Jurkat, Clone E6-1 (cell line): ENCODE measurements around the gene GPR157.
"Not testable (repeated sequence)": the region's sequence is repeated elsewhere in the genome, so short reads cannot be mapped to it uniquely, and the experiment has no call there.

Experiments used
- DNase-seq: peaks from one replicate; pipeline ENCODE4 v3.0.0-alpha.2; 2011; ENCODE audit warnings: low read depth, low spot score
- H3K4me3 ChIP-seq: 2 replicates; pipeline ENCODE4 v1.5.1; 2011; ENCODE audit warnings: mild to moderate bottlenecking, low read length, control low read depth, moderate library complexity

Gene GPR157

DNA sequence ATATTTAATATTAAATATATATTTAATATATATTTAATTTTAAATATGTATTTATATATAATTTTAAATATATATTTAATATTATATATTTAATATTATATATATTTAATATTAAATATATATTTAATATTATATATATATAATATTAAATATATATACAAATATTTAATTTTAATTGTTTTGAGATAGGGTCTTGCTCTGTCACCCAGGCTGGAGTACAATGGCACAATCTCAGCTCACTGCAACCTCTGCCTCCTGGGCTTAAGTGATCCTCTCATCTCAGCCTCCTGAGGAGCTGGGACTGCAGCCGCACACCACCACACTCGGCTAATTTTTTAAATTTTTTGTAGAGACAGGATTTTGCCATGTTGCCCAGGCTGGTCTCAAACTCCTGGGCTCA is 5.2 kb downstream of the GPR157 start:
- not testable (repeated sequence) for DNase-seq, H3K4me3 ChIP-seq

DNA sequence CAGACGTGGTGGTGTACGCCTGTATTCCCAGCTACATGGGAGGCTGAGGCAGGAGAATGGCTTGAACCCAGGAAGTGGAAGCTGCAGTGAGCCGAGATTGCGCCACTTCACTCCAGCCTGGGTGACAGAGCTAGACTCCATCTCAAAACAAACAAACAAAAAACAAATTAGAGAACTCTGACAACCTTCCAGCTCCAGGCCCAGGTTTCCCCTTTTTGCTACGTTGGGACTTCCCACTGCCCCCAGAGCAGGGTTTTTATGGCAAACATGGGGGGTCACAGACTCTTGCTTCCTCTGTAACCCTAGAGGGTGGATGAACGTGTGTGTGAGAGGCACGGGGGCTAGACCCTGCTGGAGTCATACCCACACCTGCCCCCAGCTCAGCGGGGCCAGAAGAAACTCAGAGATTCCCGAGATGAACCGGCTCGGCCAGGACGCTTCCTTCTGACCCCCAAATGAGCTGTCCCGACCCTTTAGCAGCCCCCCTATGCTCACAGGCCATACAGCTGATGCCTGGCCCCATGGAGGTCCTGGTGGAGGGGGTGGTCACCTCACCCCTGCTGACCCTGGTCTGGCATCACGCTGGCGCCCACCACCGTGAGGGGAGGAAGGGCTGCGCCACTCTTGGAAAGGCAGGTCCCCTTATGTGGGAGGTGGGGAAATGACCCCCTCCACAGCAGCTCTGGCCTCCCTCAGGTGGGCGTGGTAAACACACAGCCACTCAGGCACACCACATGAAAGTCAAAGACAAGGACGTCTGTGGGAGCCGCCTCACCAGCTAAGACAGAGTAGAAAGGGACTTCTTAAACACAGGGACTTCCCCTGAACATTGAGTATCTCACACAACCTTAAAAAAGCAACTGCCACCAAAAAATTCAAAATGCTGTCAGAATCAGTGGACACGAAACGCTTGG is 7.1 kb downstream of the GPR157 start:
- H3K4me3 ChIP-seq = peak overlapping the region; percentile 20

DNA sequence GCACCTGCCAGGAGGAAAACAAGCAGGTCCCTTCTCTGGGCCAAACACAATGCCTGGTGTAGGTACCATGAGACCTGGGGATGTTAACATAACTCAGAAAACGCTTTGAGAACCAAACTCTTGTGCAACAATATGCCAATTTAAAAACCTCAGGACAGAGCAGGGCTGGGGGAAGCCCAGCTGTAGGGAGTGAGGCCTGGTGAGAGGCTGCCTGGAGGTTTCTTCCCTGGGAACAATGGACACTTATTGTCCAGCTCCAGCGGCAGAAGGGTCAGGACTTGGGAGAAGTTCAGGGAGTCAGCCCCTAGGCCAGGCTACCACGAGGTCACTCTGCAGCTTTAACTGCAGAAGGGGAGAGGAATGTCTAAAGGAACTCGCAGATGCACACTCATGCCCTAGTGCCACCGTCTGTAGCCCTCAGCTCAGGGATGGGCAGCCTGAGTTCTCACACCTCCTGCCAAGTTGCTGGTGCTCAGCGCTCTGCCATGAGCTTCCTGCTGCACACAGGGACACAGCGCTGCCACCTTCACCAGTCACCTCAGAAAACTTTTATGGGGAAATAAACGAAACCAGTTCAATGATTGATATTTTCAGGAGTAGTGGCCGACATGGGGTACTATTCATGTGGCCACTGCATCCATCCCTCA is 8.5 kb downstream of the GPR157 start:
- no peak for DNase-seq
- H3K4me3 ChIP-seq = no peak overlapping the region

More for the DNA sequence above, 7.1 kb downstream of the GPR157 start:
- DNase-seq = peak; percentile 83

DNA sequence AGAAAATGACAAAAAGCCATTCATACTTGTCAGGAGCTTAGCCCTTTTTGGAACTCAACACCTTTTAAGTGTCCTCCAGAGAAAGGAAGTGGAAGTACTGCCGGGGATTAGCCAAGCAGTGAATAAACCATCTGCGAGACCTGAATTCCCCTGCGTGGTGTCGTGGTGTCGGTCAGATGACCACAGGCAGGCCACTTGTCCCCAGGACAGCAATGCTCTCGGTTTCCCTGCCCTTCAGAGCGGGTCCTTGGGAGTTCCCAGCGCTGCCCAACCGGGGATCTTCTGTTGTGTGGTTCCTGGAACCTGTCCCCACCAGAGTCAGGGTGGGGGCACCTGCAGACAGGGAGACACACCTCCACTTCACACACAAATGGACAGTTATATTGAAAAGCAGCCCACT is 9.2 kb downstream of the GPR157 start:
- no peak overlapping the region for H3K4me3 ChIP-seq
- DNase-seq = no peak

DNA sequence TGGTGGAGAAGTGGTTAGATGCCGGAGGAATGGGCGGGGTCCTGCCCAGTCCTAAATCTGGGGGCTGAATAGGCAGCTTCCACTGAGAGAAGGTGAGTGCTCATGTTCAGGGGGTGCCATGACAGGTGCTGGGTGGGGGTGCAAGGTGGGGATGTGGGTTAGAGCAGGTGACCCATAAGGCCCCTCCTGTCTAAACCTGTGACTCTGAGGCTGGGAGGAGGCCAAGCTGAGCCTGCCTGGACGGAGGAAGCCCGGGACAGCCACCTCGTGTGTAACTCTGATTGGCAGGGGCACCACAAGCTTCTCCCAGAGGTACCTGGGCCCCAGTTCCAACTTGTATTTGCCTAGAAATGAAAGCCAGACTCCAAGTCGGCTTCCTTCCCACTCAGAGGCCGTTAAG is 10.7 kb downstream of the GPR157 start:
- no peak overlapping the region for H3K4me3 ChIP-seq
- DNase-seq = no peak

DNA sequence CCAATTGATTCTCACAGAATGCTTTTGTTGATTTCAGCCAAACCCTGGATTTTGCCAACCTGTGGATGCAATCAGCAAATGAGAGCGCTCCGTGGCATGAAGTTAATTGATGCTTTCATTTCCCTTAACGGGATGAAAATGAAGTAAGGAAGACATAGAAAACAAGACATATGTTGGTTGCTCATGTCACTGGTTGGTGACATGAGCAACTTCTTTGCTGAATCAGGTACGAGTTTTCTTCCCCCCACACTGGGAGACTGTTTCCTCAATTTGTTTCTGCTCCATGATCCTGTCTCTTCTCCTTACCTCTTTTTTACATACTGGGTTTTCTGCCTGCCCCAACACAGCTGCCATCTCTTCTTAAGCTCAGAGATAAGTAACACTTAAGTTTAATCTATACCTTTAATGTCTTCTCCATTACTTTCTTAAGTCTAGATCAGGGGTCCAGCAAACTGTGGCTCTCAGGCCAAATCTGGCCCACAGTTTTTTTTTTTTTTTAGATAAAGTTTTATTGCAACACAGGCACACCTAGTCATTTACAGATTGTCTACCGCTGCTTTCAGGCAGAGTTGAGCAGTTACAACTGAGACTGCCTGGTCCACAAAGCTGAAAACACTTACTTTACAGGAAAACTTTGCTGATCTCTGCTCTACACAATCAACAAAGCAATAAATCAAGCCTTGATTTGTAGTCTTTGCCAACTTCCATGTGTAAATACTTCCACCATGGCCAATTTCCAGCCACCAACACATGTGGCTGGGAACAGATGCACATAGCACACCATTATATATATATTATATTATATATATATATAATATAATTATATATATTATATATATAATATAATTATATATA is 13.3 kb downstream of the GPR157 start:
- no peak for DNase-seq
- no peak overlapping the region for H3K4me3 ChIP-seq

DNA sequence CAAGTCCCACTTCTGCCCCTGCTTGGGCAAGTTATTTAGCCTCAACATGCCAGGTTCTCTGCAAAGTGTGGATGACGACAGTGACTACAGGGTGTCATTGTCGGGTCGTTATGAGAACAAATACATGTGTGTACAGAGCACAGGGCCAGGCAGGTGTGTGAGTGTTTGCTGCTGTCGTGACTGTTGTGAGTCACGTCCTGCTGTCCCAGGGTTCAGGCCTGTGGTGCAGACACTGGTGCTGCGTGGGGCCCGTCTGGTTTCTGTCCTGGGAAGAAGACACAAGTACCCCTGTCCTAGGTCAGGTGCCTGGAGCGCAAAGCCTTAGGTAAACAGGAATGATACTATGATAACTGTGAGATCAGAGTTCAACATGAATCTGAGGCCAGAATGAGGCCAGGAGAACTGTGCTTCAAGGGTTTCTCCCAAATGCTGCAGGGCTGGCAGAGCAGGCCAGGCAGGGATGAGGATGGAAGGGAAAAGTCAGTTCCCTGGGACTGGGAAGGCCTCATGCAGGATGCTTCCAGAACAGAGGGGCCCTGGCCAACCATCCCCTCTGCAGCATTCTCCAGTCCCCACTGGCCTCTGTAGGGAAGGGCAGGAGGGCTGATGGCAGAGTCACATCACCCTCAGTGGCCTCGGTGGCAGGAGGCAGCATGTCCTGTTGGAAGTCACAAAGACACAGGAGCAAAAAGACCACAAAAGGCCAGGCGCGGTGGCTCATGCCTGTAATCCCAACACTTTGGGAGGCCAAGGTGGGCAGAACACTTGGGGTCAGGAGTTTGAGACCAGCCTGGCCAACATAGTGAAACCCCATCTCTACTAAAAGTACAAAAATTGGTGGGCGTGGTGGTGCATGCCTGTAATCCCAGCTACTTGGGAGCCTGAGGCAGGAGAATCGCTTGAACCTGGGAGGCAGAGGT is 15.7 kb downstream of the GPR157 start:
- no peak overlapping the region for H3K4me3 ChIP-seq
- DNase-seq = no peak

DNA sequence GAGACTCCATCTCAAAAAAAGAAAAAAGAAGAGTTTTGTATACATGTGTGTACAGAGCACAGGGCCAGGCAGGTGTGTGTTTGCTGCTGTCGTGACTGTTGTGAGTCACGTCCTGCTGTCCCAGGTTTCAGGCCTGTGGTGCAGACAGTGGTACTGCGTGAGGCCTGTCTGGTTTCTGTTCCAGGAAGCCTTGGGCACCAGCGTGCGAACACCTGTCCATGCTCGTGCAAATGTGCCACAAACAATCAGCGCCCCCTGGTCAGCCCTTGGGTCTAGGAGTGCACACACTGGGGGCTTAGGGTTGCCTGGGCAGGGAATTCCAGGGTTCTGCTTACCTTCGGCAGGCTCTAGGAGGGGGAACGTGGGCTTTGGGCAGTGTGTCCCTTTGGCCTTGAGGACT is 16.9 kb downstream of the GPR157 start:
- no peak overlapping the region for H3K4me3 ChIP-seq
- no peak for DNase-seq

DNA sequence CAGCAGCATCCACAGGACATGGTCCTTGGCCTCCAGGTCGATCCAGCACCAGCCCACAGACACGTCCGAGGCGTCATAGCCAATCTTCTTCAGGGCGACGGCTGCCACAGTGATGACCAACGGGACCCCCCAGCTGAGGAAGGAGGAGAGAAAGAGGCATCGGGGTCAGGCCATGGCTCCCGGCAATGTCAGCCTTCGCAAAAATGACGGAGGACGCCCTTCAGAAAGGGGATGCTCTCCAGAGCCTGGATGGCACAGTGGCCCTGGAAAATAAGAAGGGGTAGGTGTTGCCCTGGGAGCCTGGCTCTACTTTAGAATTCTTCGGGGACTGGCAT is 17.6 kb downstream of the GPR157 start:
- no peak for DNase-seq
- H3K4me3 ChIP-seq = no peak overlapping the region

DNA sequence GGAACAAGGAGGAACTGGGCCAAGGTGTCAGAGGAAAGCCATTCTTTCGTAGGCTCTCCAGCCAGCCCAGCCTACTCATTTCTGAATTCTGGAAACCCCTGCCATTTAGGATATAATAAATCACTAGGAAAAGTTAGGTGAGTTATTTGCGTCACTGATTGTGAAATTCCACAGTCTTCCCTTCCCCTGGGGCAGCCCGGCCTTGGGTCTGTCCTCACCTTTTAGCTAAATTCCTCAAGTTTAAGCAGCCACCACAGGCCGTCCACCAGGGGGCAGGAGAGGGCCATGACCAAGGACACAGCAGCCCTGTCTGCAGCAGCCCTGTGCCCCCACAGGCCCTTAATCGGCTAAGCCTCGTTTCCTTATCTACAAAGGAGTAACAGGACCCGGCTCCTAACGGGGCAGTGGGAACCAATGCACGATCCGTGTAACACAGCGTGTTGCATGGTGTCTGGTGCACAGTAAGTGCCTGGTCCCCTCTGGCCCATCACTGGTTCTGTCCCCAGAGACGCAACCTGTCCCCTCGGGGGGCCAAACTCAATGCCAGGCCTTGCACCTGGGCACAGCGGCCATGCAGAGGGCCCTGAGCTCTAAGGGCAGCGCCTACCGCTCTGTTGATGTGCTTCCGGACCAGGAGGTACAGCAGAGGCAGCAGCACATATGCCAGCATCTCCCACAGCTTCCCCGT is 18.1 kb downstream of the GPR157 start:
- H3K4me3 ChIP-seq = no peak overlapping the region
- peak; percentile 80 for DNase-seq

DNA sequence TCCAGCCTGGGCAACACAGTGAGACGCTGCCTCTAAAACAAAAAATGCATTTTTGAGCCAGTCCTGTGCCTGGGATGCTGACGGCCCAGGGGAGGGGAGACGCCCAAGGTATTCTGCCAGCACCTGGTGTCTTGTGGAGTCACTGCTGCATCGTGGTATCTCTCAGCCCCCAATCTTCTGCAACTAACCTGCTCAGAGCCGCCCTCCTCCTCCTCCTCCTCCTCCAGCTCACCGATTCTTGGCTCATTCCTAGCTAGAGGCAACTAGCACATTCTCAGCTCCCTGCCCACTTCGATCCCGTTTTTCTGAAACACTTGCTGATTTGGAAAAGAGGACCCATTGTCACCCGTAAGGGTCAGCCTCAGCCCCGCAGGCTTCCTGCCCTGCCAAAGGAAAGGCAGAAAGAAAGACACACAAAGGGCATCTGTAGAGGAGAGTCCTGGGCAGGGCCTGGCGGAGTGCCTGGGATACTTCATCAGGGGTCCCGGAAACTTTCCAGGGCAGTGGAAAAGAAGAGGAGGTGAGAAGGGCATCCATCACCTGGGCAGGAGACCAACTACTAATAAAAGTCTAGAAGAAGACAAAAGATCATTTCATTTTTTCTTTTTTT is 20.7 kb downstream of the GPR157 start:
- no peak for DNase-seq
- H3K4me3 ChIP-seq = no peak overlapping the region

DNA sequence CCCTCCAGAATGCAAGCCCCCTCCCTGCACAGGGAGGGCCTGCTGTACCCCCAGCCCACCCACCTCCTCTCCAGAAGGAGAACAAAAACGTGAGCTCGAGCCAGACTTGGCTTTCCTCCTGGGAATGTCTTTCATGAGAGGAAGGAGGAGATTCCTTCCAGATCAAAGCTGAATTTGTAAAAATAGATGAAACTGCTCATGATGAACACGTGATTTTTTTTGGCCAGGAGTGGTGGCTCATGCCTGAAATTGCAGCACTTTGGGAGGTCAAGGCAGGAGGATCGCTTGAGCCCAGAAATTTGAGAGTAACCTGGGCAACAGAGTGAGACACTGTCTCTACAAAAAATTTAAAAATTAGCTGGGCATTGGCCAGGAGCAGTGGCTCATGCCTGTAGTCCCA is 21.8 kb downstream of the GPR157 start:
- H3K4me3 ChIP-seq = no peak overlapping the region
- no peak for DNase-seq

DNA sequence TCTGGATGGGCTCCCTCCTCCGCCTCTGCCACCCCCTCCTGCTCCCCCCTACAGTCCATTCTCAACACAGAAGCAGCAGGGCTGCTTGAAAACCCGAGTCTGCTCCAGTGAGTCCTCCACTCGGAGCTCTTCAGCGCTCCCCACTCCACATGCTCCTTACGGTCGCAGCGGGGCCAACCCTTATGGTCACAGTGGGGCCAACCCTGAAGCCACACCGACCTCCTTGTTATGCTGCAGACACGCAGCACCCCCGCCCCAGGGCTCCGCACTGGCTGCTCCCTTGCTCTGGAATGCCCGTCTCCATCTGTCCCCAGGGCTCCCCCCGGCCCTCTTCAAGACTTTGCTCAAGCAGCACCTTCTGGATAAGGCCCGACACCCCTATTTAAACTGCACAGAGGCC is 22.6 kb downstream of the GPR157 start:
- DNase-seq = no peak
- H3K4me3 ChIP-seq = no peak overlapping the region

DNA sequence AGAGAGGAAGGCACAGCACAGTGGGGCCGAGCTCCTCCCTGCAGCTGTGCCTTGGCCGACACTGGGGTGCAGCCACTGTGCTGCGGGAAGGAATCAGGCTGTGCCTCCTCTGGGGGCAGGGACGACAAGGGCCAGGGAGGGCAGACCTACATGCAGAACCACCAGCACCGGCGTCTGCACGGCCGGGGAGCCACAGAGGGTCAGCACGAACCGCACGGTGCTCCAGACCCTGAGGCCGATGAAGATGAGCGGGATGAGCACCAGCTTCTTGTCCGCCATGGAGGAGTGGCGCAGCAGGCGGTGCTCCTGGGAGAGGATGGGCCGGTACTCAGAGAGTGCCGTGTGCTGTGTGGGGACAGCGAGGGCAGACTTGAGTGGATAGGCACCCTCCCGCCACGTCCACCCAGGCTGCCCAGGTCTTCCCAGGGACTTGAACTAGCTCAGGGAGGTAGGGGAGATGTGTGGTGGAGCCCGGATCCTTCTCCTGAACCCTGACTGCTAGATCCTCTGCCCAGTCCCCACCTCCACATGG is 23.5 kb downstream of the GPR157 start:
- H3K4me3 ChIP-seq = no peak overlapping the region
- no peak for DNase-seq

DNA sequence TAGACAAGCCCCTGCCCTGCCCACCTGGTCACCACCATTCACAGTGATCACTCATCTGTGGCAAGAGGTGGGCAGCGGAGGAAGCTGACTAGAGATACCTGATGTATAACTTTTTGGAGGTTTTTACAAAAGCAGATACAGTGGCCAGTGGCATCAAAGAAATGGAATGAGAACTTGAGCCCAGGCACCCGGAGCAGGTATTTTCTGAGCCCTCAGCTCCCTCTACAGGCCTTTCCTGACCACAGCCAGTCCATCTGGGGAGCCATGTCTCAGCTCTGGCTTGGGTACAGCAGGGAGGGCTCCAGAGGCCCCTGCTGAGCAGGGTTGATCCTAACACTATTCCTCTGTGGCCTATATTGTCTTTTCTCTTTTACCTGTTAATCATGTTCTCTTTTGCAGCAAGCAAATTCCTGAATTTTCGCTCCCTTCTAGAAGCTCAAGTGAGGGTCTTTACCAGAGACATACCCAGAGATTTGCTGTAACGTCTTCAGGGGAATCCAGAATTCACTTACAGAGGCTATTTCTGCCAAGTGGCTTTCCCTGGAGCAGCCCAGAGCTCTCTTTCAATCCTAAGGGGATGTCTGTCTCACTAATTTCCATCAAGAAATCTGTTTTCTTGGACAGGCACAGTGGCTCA is 27.3 kb downstream of the GPR157 start:
- DNase-seq = no peak
- no peak overlapping the region for H3K4me3 ChIP-seq

DNA sequence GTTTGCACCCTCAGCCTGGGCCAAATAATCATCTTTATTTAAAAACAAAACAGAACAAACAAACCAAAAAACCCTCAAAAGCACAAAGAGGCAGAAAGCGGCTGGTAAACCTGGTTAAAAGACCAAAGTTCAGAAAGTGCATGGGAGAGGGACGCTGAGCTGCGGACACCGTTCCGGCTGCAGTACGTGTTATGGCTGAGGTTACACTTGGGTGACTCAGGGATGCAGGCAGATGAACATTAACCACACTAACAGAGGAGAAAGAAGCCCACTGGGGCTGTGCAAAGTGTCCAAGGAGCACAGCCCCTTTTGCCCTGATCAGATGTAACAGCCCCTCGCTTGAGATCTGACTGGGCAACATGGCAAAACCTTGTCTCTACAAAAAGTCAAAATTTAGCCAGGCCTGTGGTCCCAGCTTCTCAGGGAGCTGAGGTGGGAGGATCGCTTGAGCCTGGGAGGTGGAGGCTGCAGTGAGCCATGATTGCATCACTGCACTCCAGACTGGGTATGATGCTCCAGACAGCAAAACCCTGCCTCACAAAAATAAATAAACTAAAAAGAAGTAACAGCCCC is 28.3 kb downstream of the GPR157 start:
- no peak for DNase-seq
- no peak overlapping the region for H3K4me3 ChIP-seq

DNA sequence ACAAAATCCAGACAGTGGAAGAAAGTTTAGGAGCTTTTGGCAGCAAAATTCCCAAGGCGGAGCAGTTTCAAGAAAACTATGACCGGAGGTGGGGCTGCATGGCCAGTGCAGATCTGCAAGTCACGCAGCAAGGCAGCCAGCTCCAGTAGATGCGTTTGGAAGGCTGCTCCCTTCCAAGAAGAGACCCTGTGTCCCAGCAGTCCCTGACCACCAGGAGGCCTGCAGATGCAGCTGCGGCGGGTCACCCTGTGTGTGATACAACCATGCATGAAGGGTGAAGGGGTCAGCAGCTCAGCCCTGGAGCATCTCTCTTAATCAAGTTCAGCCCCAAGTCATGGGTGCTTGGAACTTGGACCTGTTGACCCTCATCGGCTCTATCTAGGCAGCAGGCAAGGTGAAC is 29.3 kb downstream of the GPR157 start:
- H3K4me3 ChIP-seq = no peak overlapping the region

More for the DNA sequence above, 29.3 kb downstream of the GPR157 start:
- no peak for DNase-seq
